GM12874 (cell line): ENCODE measurements around the gene NPNT.

Experiments used
- CTCF ChIP-seq: IDR thresholded peaks from 2 replicates; pipeline ENCODE4 v1.5.1; 2011; ENCODE audit warnings: low read depth, mild to moderate bottlenecking, control low read depth, low read length, moderate library complexity; ENCODE audit not compliant: insufficient read depth

Gene NPNT

GRCh38 chr4:105894660-105895582 is at the start of gene NPNT:
Gene NPNT, plus strand, starts transcription at chr4:105895471. Its CDS starts 182 bp downstream, at chr4:105895653.
- no peak for TF ChIP-seq CTCF

- no peak for TF ChIP-seq CTCF
These were observed 49.7 kb upstream of the NPNT start for GRCh38 chr4:105845559-105845958.

- no peak for TF ChIP-seq CTCF
These were observed 44.1 kb upstream of the NPNT start for GRCh38 chr4:105851196-105851595.

GRCh38 chr4:105858466-105859040 is 36.7 kb upstream of the NPNT start:
- no peak for TF ChIP-seq CTCF

- TF ChIP-seq CTCF = no peak
These were observed 36.0 kb upstream of the NPNT start for GRCh38 chr4:105859233-105859632.

GRCh38 chr4:105870963-105871362 is 24.3 kb upstream of the NPNT start:
- TF ChIP-seq CTCF = no peak

GRCh38 chr4:105871997-105872396 is 23.3 kb upstream of the NPNT start:
- no peak for TF ChIP-seq CTCF
